HG03565 (cell line): ENCODE measurements around the gene LRIT2.

Experiments
- ATAC-seq: cut with Tn5 transposase; IDR thresholded peaks from one replicate; pipeline ENCODE4 v1.9.1; 2021; ENCODE audit warnings: mild to moderate bottlenecking, moderate library complexity; ENCODE audit not compliant: unreplicated experiment

LRIT2 gene

DNA sequence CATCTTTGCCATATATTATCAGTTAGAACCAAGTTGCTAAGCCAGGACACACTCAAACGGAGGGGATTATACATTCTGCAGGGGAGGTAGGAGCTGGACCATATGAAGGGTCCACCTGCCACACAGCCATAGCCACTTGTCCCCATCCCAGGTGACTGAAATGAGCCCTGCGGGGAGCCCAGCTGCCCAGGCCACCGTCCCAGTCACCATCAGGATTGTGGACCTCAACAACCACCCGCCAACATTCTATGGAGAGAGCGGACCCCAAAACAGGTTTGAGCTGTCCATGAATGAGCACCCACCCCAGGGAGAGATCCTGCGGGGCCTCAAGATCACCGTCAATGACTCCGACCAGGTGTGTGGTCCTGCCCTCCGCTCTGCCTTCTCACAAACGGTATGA lies 17.3 kb downstream of the LRIT2 start:
- no peak for ATAC-seq

GRCh38 chr10:84205853-84206525 lies 19.4 kb downstream of the LRIT2 start:
- ATAC-seq, result no peak

GRCh38 chr10:84205049-84205852 lies 20.1 kb downstream of the LRIT2 start:
- peak; percentile 81 for ATAC-seq

DNA sequence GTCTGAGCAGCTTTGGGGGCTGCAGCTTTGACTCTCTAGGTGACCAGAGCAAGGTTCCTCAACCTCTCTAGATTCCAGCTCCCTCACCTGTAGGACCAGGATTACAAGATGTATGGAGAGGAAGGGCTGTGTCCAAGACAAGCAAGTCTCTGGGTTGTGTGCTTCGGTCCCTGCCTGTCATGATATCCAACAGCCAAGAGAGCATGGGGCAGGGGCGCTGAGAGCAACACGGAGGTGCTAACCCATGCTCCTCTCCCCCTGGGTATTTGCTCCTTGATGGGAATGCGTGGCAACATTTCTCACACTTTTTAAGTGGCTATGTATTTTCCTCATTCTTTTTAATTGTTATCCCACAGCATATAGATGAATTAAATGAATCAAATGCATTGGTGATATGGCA lies 20.7 kb downstream of the LRIT2 start:
- no peak for ATAC-seq

- peak; percentile 37 for ATAC-seq
These were observed 21.2 kb downstream of the LRIT2 start for GRCh38 chr10:84204122-84204521.

GRCh38 chr10:84202349-84202748 lies 23.0 kb downstream of the LRIT2 start:
- no peak for ATAC-seq

- ATAC-seq, result no peak
These were observed 23.7 kb downstream of the LRIT2 start for GRCh38 chr10:84201682-84202081.

GRCh38 chr10:84201244-84201606 lies 24.1 kb downstream of the LRIT2 start:
- ATAC-seq, result no peak

GRCh38 chr10:84200537-84201243 lies 24.7 kb downstream of the LRIT2 start:
- no peak for ATAC-seq

- ATAC-seq, result no peak
These were observed 27.0 kb downstream of the LRIT2 start for GRCh38 chr10:84198206-84198915.

DNA sequence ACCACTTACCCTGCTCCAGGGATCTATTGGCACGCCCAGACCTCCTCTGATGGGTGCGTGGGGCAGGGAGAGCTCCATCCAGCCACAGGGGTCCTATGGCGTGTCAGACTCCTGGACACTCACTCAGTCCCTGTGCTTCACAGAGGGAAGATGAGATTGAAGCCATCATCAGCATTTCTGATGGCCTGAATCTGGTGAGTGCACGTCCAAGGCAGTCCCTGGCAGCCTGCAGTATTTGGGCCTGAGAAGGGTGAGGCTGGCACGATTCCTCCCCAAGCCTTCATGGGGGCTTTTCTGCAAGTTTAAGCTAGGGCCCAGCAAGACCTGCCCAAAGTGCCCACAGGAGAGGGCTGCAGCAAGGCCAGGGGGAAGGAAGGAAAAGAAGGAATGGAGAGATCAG lies 27.7 kb downstream of the LRIT2 start:
- ATAC-seq, result no peak

GRCh38 chr10:84196941-84197340 lies 28.4 kb downstream of the LRIT2 start:
- ATAC-seq, result no peak

GRCh38 chr10:84196083-84196482 lies 29.3 kb downstream of the LRIT2 start:
- ATAC-seq, result no peak

DNA sequence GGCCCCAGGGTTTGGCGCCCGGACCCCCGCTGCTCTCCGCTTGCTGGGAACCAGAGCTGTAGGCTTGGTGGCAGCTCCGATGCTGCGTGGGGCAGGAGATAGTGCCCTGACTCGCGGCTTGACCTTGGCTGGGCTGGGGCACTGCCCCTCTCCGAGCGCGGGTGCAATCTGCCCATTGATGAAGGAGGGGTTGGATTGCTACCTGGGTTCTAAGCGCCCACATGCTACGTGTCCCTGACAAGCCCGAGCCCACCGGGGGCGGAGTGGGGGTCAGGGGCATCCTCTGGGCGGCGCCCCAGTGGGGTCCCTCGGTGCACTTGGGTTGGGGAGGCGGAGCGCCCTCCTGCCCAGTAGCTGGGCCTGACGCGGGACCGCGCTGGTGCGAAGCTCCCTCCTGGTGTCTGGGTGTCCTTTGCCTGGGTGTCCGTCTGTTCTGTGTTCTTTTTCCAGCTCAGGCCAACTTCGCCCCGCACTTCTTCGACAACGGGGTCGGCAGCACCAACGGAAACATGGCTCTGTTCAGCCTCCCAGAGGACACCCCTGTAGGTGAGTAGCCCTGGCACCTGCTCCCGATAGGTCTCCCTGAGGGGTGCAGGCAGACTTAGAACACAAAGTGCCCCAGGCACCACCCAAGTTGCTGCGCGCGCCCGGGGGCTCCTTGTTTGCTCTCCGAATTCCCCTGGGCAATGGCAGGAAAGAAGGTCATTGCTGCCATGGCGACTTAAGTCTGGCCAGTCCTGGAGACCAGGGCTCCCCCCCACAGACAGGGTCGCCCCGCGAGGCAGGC lies 30.1 kb downstream of the LRIT2 start:
- no peak for ATAC-seq

DNA sequence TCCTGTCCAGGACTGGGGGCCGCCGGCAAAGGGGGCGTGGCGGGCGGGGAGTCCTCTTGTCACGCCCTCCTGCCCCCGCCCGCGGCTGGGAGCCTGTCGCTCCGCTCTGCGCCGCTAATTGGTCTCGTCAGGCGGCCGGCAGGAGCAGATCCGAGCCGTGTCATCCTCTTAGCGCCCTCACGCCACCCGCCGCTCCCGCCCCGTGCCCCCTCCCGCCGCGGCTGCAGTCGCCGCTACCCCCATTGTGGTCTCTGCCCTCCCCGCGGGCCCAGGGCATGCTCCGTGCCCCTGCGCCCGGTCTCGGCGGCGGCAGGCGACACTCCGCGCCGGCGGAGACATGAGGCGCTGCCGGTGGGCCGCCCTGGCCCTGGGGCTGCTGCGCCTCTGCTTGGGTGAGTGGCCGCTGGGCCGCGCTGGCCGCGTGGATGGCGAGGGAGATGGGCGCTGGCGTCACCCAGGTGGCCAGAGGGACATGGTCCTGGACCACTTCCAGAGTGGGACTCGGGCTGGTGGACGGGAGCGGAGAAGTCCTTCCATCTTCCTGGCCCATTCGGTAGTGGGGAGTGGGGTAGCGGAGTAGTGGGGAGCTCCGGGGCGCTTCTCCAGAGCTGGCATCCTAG lies 30.8 kb downstream of the LRIT2 start, which contains the start of gene CDHR1:
Gene CDHR1 (plus strand): TSS at position 114 of the 620 bp plus-strand sequence. CDS start 224 bp downstream, at position 338.
- no peak for ATAC-seq

DNA sequence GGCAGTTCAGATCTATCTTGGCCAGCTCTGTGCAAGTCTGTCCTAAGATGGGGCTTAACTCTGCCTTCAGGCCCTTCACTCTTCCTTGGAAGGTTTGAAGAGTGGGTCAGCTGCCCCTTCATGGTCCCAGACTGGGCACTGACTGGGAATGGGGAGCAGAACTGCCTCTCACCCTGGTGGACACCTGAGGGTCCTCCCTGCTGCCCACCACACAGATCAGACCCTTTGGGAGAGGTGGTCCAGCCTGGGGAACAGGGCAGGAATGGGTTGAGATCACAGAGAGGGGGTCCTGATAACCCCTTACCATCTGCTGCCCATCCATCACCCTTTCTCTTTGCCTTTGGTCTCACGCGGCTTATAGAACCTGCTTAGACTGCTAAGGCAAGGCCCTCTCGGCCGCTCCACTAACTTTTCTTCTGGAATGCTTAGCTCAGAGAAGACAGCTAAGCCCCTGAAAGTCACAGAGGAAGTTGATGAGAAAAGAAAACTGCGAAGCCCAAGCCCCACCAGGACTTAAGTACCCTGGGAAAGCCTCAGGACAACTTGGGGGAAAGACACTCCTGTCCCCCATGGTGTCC lies 31.4 kb downstream of the LRIT2 start:
- ATAC-seq, result no peak

- no peak for ATAC-seq
These were observed 32.0 kb downstream of the LRIT2 start for GRCh38 chr10:84193327-84193726.

DNA sequence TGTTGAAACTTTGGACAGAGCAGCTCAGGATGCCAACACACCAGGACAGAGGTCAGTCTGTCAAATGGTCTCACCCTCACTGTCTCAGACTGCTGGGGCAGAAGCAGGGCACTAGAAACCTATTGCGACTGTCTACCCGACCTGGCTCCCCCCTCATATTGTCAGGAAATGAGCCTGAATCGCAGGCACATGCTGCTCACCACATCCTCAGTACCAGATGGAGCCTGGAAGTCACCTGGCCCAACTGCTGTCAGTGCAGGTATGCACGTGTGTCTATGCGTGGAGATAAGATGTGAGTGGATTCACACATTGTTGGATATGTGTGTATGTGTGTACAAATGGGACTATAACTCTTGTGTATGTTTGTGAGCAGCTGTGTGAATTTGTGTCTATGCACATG lies 34.2 kb downstream of the LRIT2 start:
- ATAC-seq, result no peak

DNA sequence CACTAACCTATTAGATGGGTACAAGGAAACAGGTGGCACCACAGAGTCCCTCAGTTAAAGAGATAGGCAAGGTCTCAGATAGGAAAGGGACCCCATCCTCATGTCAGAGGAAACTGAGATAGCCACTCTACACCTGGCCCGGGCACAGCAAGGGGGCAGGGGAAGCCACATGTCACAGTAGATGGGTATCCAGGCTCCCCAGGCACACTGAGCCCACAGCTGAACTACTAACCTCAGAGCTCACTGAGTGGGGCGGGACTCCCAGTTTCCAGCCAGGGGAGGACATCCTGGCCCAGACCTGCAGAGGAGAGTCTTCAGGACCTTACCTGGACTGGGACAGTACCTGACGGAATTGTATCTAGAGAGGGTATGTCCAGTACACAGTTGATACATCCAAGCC lies 34.7 kb downstream of the LRIT2 start:
- ATAC-seq, result no peak

DNA sequence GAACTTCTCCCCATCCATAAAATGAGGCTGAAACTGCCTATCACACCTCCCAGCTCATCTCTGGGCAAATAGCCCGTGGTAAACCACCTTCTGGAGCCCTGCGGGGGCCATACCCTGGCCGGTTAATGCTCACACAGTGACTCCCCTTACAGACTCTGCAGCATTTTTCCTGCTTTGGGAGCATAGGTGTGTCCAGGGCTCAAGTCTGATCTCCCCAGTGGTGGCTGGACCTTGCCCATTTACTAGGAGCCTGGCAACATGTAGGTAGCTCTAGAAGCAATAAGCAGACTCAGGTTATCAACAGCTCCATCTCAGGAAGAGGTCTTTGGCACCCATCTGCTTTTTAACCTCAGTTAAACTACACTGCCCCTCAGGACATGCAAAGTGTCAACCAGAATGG lies 36.5 kb downstream of the LRIT2 start:
- ATAC-seq, result no peak
